ENCODE measurements around the gene KMT5C.

Gene KMT5C

DNA sequence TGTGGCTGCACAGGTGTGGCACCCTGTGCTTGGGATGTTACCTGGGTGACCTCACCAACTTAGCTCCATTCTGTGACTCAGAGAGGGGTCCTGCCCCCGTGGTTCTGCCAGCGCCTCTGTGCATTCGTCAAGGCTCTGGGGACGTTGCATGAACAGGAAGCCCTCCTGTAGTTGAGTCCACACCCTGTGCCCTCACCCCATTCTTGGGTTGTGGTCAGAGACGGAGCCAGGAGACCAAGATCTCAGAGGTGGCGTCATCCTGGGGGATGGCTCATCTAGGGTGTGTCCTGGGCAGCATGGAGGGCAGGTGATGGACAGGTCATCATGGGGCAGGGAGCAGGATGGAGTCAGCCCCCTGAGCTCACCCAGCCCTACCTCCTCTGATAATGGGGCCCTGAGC is 12.4 kb downstream of the KMT5C start:
- Histone ChIP-seq H3K9ac (no peak overlapping the region), H3K4me2 (no peak overlapping the region), H4K20me1 (ENCODE audit: insufficient read depth) (no peaks in the 10 kb centered on the region), H3K4me3 (IDR thresholded peaks at IDR 0.05; ENCODE audit: insufficient read depth, low read depth, low read length) (no peak overlapping the region), H3K36me3 (ENCODE audit: insufficient read depth) (no peaks in the 10 kb centered on the region), H3K27ac (no peak overlapping the region), H3K27me3 (ENCODE audit: insufficient read depth, low read depth) (peaks cover 49% of the 10 kb centered on the region), H3K79me2 (ENCODE audit: insufficient read depth, low read depth) (no peaks in the 10 kb centered on the region), H3K4me1 (ENCODE audit: low read depth, poor library complexity, severe bottlenecking) (peaks cover 3% of the 10 kb centered on the region), H2AFZ (ENCODE audit: low read depth) (no peak overlapping the region)
- TF ChIP-seq, protein P1, sequence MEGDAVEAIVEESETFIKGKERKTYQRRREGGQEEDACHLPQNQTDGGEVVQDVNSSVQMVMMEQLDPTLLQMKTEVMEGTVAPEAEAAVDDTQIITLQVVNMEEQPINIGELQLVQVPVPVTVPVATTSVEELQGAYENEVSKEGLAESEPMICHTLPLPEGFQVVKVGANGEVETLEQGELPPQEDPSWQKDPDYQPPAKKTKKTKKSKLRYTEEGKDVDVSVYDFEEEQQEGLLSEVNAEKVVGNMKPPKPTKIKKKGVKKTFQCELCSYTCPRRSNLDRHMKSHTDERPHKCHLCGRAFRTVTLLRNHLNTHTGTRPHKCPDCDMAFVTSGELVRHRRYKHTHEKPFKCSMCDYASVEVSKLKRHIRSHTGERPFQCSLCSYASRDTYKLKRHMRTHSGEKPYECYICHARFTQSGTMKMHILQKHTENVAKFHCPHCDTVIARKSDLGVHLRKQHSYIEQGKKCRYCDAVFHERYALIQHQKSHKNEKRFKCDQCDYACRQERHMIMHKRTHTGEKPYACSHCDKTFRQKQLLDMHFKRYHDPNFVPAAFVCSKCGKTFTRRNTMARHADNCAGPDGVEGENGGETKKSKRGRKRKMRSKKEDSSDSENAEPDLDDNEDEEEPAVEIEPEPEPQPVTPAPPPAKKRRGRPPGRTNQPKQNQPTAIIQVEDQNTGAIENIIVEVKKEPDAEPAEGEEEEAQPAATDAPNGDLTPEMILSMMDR (conservative IDR thresholded peaks at IDR 0.05; ENCODE audit: low read depth, low read length), result no peak

DNA sequence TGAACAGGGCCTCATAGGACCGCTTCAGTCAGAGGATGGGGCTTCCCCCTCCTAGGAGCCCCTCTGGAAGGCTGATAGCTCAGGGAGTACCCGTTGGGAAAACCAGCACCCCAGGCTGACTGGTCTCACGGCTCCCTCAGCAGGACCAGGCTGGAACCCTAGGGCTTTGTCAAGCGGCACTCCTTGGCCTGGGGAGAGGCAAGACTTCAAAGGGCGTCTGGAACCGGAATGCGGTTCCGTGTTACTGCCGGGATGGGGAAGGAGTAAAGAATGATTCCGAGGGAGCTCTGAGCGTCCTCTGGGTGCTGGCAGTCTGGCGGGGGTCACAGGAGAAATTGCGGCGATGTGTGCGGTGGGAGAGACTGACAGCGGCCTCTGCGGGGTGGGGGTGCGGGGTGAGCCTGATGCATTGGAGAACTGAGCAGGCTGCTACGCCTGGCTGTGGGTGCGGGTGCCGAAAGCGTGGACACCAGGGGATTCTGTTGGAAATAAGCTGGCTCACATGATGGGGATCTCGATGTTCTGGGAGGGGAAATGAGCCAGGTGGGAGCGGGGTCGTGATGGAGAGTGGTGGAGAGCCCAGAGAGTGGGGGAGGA is 13.0 kb downstream of the KMT5C start:
- peaks cover 3% of the 10 kb centered on the region for H3K4me1 ChIP-seq (ENCODE audit: low read depth, poor library complexity, severe bottlenecking)
- H3K4me2 ChIP-seq, result no peak overlapping the region
- H3K79me2 ChIP-seq (ENCODE audit: insufficient read depth, low read depth), result no peaks in the 10 kb centered on the region
- peaks cover 55% of the 10 kb centered on the region for H3K27me3 ChIP-seq (ENCODE audit: insufficient read depth, low read depth)
- no peak overlapping the region for H3K4me3 ChIP-seq (IDR thresholded peaks at IDR 0.05; ENCODE audit: insufficient read depth, low read depth, low read length)
- no peak overlapping the region for H3K27ac ChIP-seq
- TF ChIP-seq, protein P1 (conservative IDR thresholded peaks at IDR 0.05; ENCODE audit: low read depth, low read length), result no peak
- H3K9ac ChIP-seq, result no peak overlapping the region
- H4K20me1 ChIP-seq (ENCODE audit: insufficient read depth), result no peaks in the 10 kb centered on the region
- H2AFZ ChIP-seq (ENCODE audit: low read depth), result no peak overlapping the region
- no peaks in the 10 kb centered on the region for H3K36me3 ChIP-seq (ENCODE audit: insufficient read depth)

DNA sequence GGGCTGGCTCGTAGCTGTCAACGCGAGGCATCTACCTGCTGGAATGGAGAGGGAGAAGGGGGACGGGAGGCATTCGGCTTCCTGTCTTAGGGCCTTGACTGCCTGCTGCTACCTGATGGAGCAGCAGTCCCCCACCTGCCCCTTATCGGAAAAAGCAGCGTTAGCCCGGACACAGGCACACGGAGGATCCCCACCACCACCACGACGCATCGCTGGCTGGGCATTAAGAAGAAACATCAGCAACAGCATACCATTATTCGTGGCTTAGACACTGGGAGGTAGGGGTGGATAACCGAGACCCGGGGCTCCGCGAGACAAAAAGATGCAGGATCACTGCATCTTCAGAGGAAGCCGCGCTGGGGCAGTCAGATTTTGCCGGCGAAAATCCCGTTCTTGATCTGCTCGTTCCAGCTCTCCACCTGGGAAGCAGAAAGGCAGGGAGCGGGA is 13.7 kb downstream of the KMT5C start:
- Histone ChIP-seq H3K4me2 (peak overlapping the region; percentile 85), H3K4me1 (ENCODE audit: low read depth, poor library complexity, severe bottlenecking) (peaks cover 3% of the 10 kb centered on the region), H3K27me3 (ENCODE audit: insufficient read depth, low read depth) (peaks cover 61% of the 10 kb centered on the region), H2AFZ (ENCODE audit: low read depth) (peak overlapping the region; percentile 66), H3K79me2 (ENCODE audit: insufficient read depth, low read depth) (no peaks in the 10 kb centered on the region), H3K4me3 (IDR thresholded peaks at IDR 0.05; ENCODE audit: insufficient read depth, low read depth, low read length) (no peak overlapping the region), H4K20me1 (ENCODE audit: insufficient read depth) (no peaks in the 10 kb centered on the region), H3K9ac (no peak overlapping the region), H3K36me3 (ENCODE audit: insufficient read depth) (no peaks in the 10 kb centered on the region), H3K27ac (no peak overlapping the region)
- TF ChIP-seq, protein P1 (conservative IDR thresholded peaks at IDR 0.05; ENCODE audit: low read depth, low read length), result no peak

DNA sequence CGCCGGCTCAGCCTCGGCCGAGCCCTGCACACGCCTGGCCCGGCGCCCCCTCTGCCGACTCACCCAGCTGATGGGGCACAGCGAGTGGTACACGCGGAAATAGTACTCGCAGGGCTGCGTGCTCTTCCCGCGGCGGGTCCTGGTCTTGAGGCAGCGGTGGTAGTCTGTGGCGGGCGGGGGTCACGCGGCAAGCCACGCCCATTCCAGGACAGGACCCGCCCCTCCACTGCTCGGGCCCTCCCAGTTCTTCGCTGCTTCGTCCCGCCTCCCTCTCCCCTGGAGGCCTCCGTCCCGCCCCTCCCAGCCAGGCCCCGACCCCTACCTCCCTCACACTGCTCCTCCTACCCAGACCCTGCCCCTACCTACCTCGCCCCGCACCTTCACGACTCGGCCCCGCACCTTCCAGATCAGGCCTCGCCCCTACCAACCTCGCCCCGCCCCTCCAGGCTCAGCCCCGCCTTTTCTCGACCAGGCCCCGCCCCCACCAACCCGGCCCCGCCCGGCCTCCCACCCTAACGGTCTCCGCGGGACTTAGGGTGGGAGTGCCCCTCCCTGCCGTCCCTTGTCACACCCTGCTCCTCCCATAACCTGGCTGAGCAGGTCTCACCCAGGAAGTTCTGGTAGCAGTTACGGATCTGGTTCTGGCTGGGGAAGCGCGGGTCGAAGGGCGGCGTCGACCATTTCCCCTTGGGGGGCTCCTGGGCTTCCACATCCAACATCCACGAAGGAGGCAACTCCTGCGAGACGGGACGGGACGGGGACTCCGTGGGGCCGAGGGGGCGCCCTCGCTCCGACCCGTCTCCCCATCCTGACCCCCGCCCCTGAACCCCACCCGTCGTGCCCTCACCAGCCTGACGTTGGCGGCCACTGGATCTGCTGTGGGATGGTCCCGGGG is 14.4 kb downstream of the KMT5C start:
- Histone ChIP-seq H4K20me1 (ENCODE audit: insufficient read depth) (no peaks in the 10 kb centered on the region), H3K4me3 (IDR thresholded peaks at IDR 0.05; ENCODE audit: insufficient read depth, low read depth, low read length) (no peak overlapping the region), H3K9ac (no peak overlapping the region), H3K27ac (no peak overlapping the region), H3K36me3 (ENCODE audit: insufficient read depth) (no peaks in the 10 kb centered on the region), H3K4me1 (ENCODE audit: low read depth, poor library complexity, severe bottlenecking) (peaks cover 3% of the 10 kb centered on the region), H2AFZ (ENCODE audit: low read depth) (peak overlapping the region; percentile 66), H3K27me3 (ENCODE audit: insufficient read depth, low read depth) (peaks cover 67% of the 10 kb centered on the region), H3K79me2 (ENCODE audit: insufficient read depth, low read depth) (no peaks in the 10 kb centered on the region), H3K4me2 (peak overlapping the region; percentile 85)
- TF ChIP-seq, protein P1 (conservative IDR thresholded peaks at IDR 0.05; ENCODE audit: low read depth, low read length), result no peak

All from KMS-11 (cell line).